ENCODE measurements around the gene PTPRC.

Gene PTPRC

GRCh38 chr1:198711837-198712236 is 73.0 kb downstream of the PTPRC start:
- DNase-seq: no peak

GRCh38 chr1:198713081-198713480 is 74.2 kb downstream of the PTPRC start:
- no peak for DNase-seq

GRCh38 chr1:198714271-198714670 is 75.4 kb downstream of the PTPRC start:
- no peak for DNase-seq

GRCh38 chr1:198716051-198716450 is 77.2 kb downstream of the PTPRC start:
- no peak for DNase-seq

GRCh38 chr1:198717510-198717909 is 78.7 kb downstream of the PTPRC start:
- no peak for DNase-seq

- no peak for DNase-seq
Observed at GRCh38 chr1:198723127-198723526, 84.3 kb downstream of the PTPRC start.

- no peak for DNase-seq
Observed at GRCh38 chr1:198725090-198725489, 86.2 kb downstream of the PTPRC start.

GRCh38 chr1:198726455-198726854 is 87.6 kb downstream of the PTPRC start:
- DNase-seq: no peak

- no peak for DNase-seq
Observed at GRCh38 chr1:198729195-198729863, 90.5 kb downstream of the PTPRC start.

- DNase-seq: no peak
Observed at GRCh38 chr1:198730952-198731351, 92.1 kb downstream of the PTPRC start.

- no peak for DNase-seq
Observed at GRCh38 chr1:198734323-198735008, 95.6 kb downstream of the PTPRC start.

GRCh38 chr1:198741744-198742143 is 102.9 kb downstream of the PTPRC start:
- DNase-seq: no peak

- no peak for DNase-seq
Observed at GRCh38 chr1:198747127-198747526, 108.3 kb downstream of the PTPRC start.

GRCh38 chr1:198749279-198749678 is 110.4 kb downstream of the PTPRC start:
- no peak for DNase-seq

GRCh38 chr1:198750081-198750480 is 111.2 kb downstream of the PTPRC start:
- no peak for DNase-seq

GRCh38 chr1:198751741-198752140 is 112.9 kb downstream of the PTPRC start:
- DNase-seq: no peak

- DNase-seq: no peak
Observed at GRCh38 chr1:198754670-198755069, 115.8 kb downstream of the PTPRC start.

- no peak for DNase-seq
Observed at GRCh38 chr1:198755715-198756114, 116.9 kb downstream of the PTPRC start.

- peak; percentile 22 for DNase-seq
Observed at GRCh38 chr1:198756470-198756869, 117.6 kb downstream of the PTPRC start.

- no peak for DNase-seq
Observed at GRCh38 chr1:198761859-198762616, 123.2 kb downstream of the PTPRC start.

GRCh38 chr1:198763298-198763714 is 124.5 kb downstream of the PTPRC start:
- no peak for DNase-seq

GRCh38 chr1:198764748-198765147 is 125.9 kb downstream of the PTPRC start:
- no peak for DNase-seq

GRCh38 chr1:198765416-198765815 is 126.6 kb downstream of the PTPRC start:
- no peak for DNase-seq

- peak; percentile 69 for DNase-seq
Observed at GRCh38 chr1:198771563-198772153, 132.8 kb downstream of the PTPRC start.
